GM18499 (cell line): ENCODE results near the gene AKAP10.
"Not testable (repeated sequence)": the region's sequence is repeated elsewhere in the genome, so short reads cannot be mapped to it uniquely, and the experiment has no call there.

ENCODE experiments used
- ATAC-seq: cut with Tn5 transposase; IDR thresholded peaks from one replicate; pipeline ENCODE4 v1.9.1; 2021; ENCODE audit warnings: moderate number of reproducible peaks; ENCODE audit not compliant: insufficient read depth, unreplicated experiment

AKAP10 gene

DNA sequence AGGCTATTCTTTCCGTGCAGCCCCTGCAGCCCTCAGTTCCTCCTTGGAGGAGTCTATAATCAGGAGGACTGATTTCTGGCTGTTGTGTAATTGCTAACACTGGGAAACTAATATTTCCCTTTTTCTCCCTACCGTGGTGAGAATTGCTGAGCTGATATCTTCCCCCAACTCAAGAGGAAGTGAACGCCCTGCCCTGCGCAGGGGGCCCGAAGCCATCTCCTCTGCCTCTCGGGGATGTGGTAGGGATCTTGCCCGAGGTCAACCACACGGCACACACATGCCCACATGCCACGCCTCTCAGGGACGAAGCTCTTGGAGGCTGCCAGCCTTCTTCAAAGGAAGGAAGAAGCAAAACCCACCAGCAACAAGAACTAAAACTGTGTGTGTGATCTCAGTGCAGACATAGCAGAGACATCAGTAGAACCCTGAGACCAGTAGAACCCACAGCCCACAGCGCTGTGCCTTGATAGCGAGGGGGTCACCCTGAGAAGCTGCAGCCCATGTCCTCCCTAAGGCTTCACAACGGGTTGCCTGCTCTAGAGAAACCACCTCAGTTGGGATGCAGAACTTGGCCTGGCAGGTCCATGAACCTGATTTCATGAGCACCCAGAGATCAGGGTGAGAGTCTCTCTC, 101.0 kb downstream of the AKAP10 start:
- no peak for ATAC-seq

DNA sequence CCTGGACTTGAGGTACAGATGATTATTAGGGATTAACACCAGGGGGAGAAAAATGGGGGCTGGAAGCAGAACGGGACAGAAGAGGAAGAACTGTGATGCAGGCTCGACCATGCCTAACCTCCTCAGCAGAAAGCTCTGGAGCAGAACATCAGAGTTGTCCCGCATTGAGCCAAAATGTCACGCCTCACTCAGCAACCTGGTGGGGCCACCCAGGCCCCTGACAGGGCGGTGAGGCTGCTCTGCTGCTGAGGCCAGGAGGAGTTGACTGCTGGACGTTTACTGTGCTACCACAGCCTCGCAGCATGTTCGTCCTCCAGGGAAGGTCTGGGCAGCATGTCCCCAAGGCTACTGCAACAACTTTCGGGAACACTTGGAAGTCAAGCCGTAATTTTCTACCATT, 103.4 kb downstream of the AKAP10 start:
- no peak for ATAC-seq

GRCh38 chr17:19873346-19873745, 104.3 kb downstream of the AKAP10 start:
- no peak for ATAC-seq

DNA sequence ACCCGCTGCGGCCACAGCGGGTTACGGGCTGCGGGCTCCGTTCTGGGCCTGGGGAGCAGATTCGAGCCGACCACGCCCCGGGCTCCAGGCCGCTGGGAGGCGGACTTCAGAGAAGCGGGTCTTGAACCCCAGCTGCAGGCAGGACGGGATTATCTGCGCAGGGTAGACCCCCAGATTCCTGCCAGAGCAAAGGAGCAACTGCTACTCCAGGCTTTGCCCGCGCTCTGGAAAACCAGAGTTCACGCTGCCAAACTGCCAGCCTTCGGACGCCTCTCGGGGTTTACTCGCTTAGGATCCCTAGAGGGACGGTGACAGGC, 109.6 kb downstream of the AKAP10 start:
- ATAC-seq: no peak

- peak; percentile 39 for ATAC-seq
These were observed 110.1 kb downstream of the AKAP10 start, which contains the start of gene ULK2 for GRCh38 chr17:19867329-19868078. Gene ULK2, minus strand, starts transcription at chr17:19867936. Its CDS starts 519 bp downstream, at chr17:19867417.

- peak; percentile 41 for ATAC-seq
These were observed 110.6 kb downstream of the AKAP10 start for GRCh38 chr17:19867079-19867328.

DNA sequence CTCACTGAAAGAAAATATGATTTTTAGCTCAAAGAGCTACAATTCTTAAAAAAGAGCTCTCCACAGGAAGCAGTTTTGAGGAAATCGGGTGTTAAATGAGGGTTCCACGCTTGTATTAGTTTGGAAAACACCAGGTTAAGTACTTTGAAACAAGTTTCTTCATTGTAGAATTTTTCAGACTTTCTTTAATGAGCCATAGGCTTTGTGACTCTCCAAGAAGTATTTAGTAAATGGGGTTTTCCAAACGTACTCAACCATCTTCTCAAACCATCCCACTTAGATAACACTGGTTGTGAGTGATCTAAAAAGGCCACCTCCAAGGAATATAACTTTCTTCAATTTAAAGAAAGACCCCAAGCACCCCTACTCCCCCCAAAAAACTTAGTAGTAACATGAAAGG, 112.6 kb downstream of the AKAP10 start:
- no peak for ATAC-seq

- ATAC-seq: not testable (repeated sequence)
These were observed 116.9 kb downstream of the AKAP10 start for GRCh38 chr17:19860647-19861177.

DNA sequence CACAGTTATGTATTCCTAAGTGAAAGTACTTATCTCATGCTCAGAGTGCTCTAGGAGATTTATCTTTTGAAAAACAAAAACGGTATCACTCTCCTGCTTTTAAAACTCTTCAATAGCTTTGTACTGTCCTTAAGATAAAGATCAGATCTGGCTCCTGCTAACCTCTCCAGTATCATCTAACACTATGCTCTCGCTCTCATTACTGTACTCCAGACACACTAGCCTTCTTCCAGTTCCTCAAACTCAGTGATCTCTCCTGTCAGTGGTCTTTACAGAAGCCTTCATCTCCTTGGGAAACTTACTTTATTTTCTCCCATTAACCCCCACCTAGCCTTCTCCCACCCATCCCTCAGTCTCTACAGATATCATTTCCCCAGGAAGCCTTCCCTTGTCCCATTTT, 120.0 kb downstream of the AKAP10 start:
- ATAC-seq: no peak
